GM19193 (cell line): ENCODE measurements around the gene ACBD6.

Experiments used
- POLR2A ChIP-seq: IDR thresholded peaks from 4 replicates; pipeline ENCODE4 v1.6.1; 2011; ENCODE audit not compliant: insufficient read depth, insufficient read length; ENCODE audit errors: extremely low read depth

The ACBD6 gene

GRCh38 chr1:180380259-180381183 is 121.9 kb downstream of the ACBD6 start:
- TF ChIP-seq POLR2A = no peak

- TF ChIP-seq POLR2A = no peak
Measured at GRCh38 chr1:180376800-180377199, 125.6 kb downstream of the ACBD6 start.

GRCh38 chr1:180376253-180376652 is 126.1 kb downstream of the ACBD6 start:
- TF ChIP-seq POLR2A = no peak

- no peak for TF ChIP-seq POLR2A
Measured at GRCh38 chr1:180372728-180373127, 129.6 kb downstream of the ACBD6 start.

GRCh38 chr1:180370597-180370996 is 131.8 kb downstream of the ACBD6 start:
- no peak for TF ChIP-seq POLR2A

- no peak for TF ChIP-seq POLR2A
Measured at GRCh38 chr1:180370188-180370587, 132.2 kb downstream of the ACBD6 start.

- TF ChIP-seq POLR2A = no peak
Measured at GRCh38 chr1:180369061-180369460, 133.3 kb downstream of the ACBD6 start.

GRCh38 chr1:180366371-180367068 is 135.9 kb downstream of the ACBD6 start:
- TF ChIP-seq POLR2A = no peak

GRCh38 chr1:180365039-180365438 is 137.3 kb downstream of the ACBD6 start:
- TF ChIP-seq POLR2A = no peak

GRCh38 chr1:180363246-180363995 is 139.0 kb downstream of the ACBD6 start:
- no peak for TF ChIP-seq POLR2A

- no peak for TF ChIP-seq POLR2A
Measured at GRCh38 chr1:180360333-180361075, 141.9 kb downstream of the ACBD6 start.

- TF ChIP-seq POLR2A = no peak
Measured at GRCh38 chr1:180358649-180359048, 143.7 kb downstream of the ACBD6 start.

GRCh38 chr1:180353945-180354344 is 148.4 kb downstream of the ACBD6 start:
- TF ChIP-seq POLR2A = no peak

GRCh38 chr1:180352588-180352987 is 149.8 kb downstream of the ACBD6 start:
- no peak for TF ChIP-seq POLR2A
